ENCODE measurements around the gene RPGRIP1L. TPM values are rescaled to one million over a fixed set of nuclear protein-coding genes. Genes with fewer than 3 reads are reported as not detected.

Gene RPGRIP1L
- 2.8 and 6.7 TPM in 2 replicates for total RNA-seq

GRCh38 chr16:53703590-53704444 lies at the start of gene RPGRIP1L, which contains the start of gene FTO:
Gene RPGRIP1L, minus strand, starts transcription at chr16:53703859. Its CDS starts 3,136 bp downstream, at chr16:53700723.
Gene FTO, plus strand, starts transcription at chr16:53704156.

Other genes with a start within 250 kb of the RPGRIP1L start
- 28.8 and 40.3 TPM in 2 replicates for gene AKTIP, start 200.7 kb downstream of the RPGRIP1L start, total RNA-seq
- 32.4 and 99.4 TPM in 2 replicates for gene FTO, start 297 bp upstream of the RPGRIP1L start, total RNA-seq

Data from bladder microvascular endothelial cell (primary cell).